SK-N-SH (cell line): ENCODE measurements around the gene LGALS12. TPM values are rescaled to one million over a fixed set of nuclear protein-coding genes. Genes with fewer than 3 reads are reported as not detected.

ENCODE experiments used
- CTCF ChIA-PET: fragments of 300-600, 350-600 bp; formaldehyde crosslinking; extraction: SDS; loops from one replicate; lab custom pipeline; 2021; lab: Yijun Ruan, JAX
- POLR2A ChIA-PET: fragments of 350-600 bp; sonication (Branson Sonifier 250); formaldehyde crosslinking; extraction: SDS; loops from one replicate; lab custom pipeline; 2020; ENCODE audit warnings: antibody characterized with exemption, inconsistent platforms; lab: Yijun Ruan, JAX
- DNase-seq: peaks from one replicate; pipeline ENCODE4 v3.0.0; 2012
- H2AFZ ChIP-seq: fragments of 200-600 bp; sonication (generic); 2 replicates; pipeline ENCODE4 v1.8.1; 2016; ENCODE audit warnings: antibody characterized with exemption, mild to moderate bottlenecking, low read depth
- H3F3A ChIP-seq: fragments of 200-600 bp; sonication (generic); replicated peaks from 2 replicates; pipeline ENCODE3; 2016; ENCODE audit warnings: antibody characterized with exemption, mild to moderate bottlenecking; ENCODE audit not compliant: insufficient read depth
- H3K27ac ChIP-seq, 2 experiments: fragments of 200-500 bp in 1 of 2; fragments of 200-600 bp in 1 of 2; sonication (Bioruptor generic) in 1 of 2; sonication (generic), shearing (Covaris generic) in 1 of 2; 2 replicates each; pipeline versions ENCODE4 v1.5.1 to v1.6.1; 2014 to 2016; ENCODE audit warnings: low read depth in 2 of 2, inconsistent platforms in 1 of 2, low read length in 1 of 2, mild to moderate bottlenecking in 1 of 2, mixed read lengths in 1 of 2
- H3K27me3 ChIP-seq: fragments of 200-600 bp; sonication (generic), shearing (Covaris generic); 2 replicates; pipeline ENCODE4 v1.6.1; 2016; ENCODE audit warnings: mixed run types; ENCODE audit not compliant: insufficient read depth
- H3K36me3 ChIP-seq, 2 experiments: fragments of 200-500 bp in 1 of 2; fragments of 200-600 bp in 1 of 2; sonication (Bioruptor generic) in 1 of 2; sonication (generic) in 1 of 2; replicated peaks in 1 of 2; 2 replicates each; pipeline versions ENCODE3 to v1.5.1; 2014 to 2016; ENCODE audit warnings: low read length in 1 of 2, mild to moderate bottlenecking in 1 of 2; ENCODE audit not compliant: insufficient read depth in 2 of 2, control insufficient read depth in 1 of 2
- H3K4me1 ChIP-seq, 2 experiments: fragments of 200-500 bp in 1 of 2; fragments of 200-600 bp in 1 of 2; sonication (Bioruptor generic) in 1 of 2; sonication (generic), shearing (Covaris generic) in 1 of 2; 2 replicates each; pipeline versions ENCODE4 v1.5.1 to v1.6.1; 2014 to 2016; ENCODE audit warnings: low read depth in 1 of 2, low read length in 1 of 2, mixed run types in 1 of 2; ENCODE audit not compliant: insufficient read depth in 2 of 2, control insufficient read depth in 1 of 2
- H3K4me2 ChIP-seq: fragments of 200-600 bp; sonication (generic), shearing (Covaris generic); 2 replicates; pipeline ENCODE4 v1.6.1; 2017; ENCODE audit warnings: mixed run types
- H3K4me3 ChIP-seq, 2 experiments: fragments of 200-500 bp in 1 of 2; fragments of 200-600 bp in 1 of 2; sonication (Bioruptor generic) in 1 of 2; sonication (generic), shearing (Covaris generic) in 1 of 2; 2 replicates each; pipeline versions ENCODE4 v1.5.1 to v1.8.1; 2014 to 2016; ENCODE audit warnings: low read depth in 2 of 2, inconsistent platforms in 1 of 2, low read length in 1 of 2, mild to moderate bottlenecking in 1 of 2, mixed read lengths in 1 of 2, moderate library complexity in 1 of 2
- H3K79me2 ChIP-seq: fragments of 200-600 bp; sonication (generic); 2 replicates; pipeline ENCODE4 v1.8.1; 2017; ENCODE audit warnings: mild to moderate bottlenecking; ENCODE audit not compliant: insufficient read depth
- H3K9ac ChIP-seq: fragments of 200-600 bp; sonication (generic); 2 replicates; pipeline ENCODE4 v1.6.1; 2017; ENCODE audit warnings: mixed run types
- H3K9me2 ChIP-seq: fragments of 200-600 bp; sonication (generic); 2 replicates; pipeline ENCODE4 v1.6.1; 2017; ENCODE audit warnings: mixed run types
- H3K9me3 ChIP-seq: fragments of 200-600 bp; sonication (generic); 2 replicates; pipeline ENCODE4 v1.6.1; 2017; ENCODE audit warnings: mixed run types, mild to moderate bottlenecking, moderate library complexity
- H4K20me1 ChIP-seq: fragments of 200-600 bp; sonication (generic); 2 replicates; pipeline ENCODE4 v1.6.1; 2017; ENCODE audit warnings: mild to moderate bottlenecking, mixed run types; ENCODE audit not compliant: insufficient read depth
- CHD2 ChIP-seq: fragments of 150-350 bp; IDR thresholded peaks from 2 replicates; pipeline ENCODE4 v1.6.1; 2018; ENCODE audit warnings: low read length; ENCODE audit not compliant: partially characterized antibody
- CTCF ChIP-seq: fragments of 200-600 bp; sonication (generic); IDR thresholded peaks from 2 replicates; pipeline ENCODE4 v1.6.1; 2017; ENCODE audit warnings: antibody characterized with exemption, mild to moderate bottlenecking, moderate library complexity
- ELF1 ChIP-seq: IDR thresholded peaks from 2 replicates; pipeline ENCODE4 v1.4.0; 2012
- FOXM1 ChIP-seq: IDR thresholded peaks from 2 replicates; pipeline ENCODE4 v1.4.0; 2012; ENCODE audit warnings: low read depth, mild to moderate bottlenecking
- GABPA ChIP-seq: IDR thresholded peaks from 2 replicates; pipeline ENCODE4 v1.4.0; 2012; ENCODE audit warnings: low read depth, mild to moderate bottlenecking
- GATA2 ChIP-seq: sonication (generic); formaldehyde crosslinking; IDR thresholded peaks from 2 replicates; pipeline ENCODE4 v1.5.0; 2020; ENCODE audit warnings: mild to moderate bottlenecking, missing genetic modification reagents
- MEF2A ChIP-seq: IDR thresholded peaks from 2 replicates; pipeline ENCODE4 v1.4.0; 2012; ENCODE audit warnings: low read depth, borderline replicate concordance
- NFIC ChIP-seq: IDR thresholded peaks from 2 replicates; pipeline ENCODE4 v1.4.0; 2012; ENCODE audit warnings: borderline replicate concordance
- NRF1 ChIP-seq: IDR thresholded peaks from 2 replicates; pipeline ENCODE4 v1.6.1; 2012; ENCODE audit warnings: low read depth, mild to moderate bottlenecking, low read length
- POLR2AphosphoS5 ChIP-seq: IDR thresholded peaks from 2 replicates; pipeline ENCODE4 v1.6.1; 2012; ENCODE audit warnings: low read depth, low read length
- RCOR1 ChIP-seq: fragments of 150-350 bp; IDR thresholded peaks from 2 replicates; pipeline ENCODE4 v1.6.1; 2017; ENCODE audit warnings: antibody characterized with exemption, low read length
- REST ChIP-seq: IDR thresholded peaks from 2 replicates; pipeline ENCODE4 v1.6.1; 2012; ENCODE audit warnings: mild to moderate bottlenecking, low read depth, low read length, moderate library complexity
- RFX5 ChIP-seq: IDR thresholded peaks from 2 replicates; pipeline ENCODE4 v1.6.1; 2012; ENCODE audit warnings: mild to moderate bottlenecking, improper control_type of control experiment, low read length
- RXRA ChIP-seq: IDR thresholded peaks from 2 replicates; pipeline ENCODE4 v1.4.0; 2012; ENCODE audit warnings: low read depth, mild to moderate bottlenecking, borderline replicate concordance
- SIN3A ChIP-seq: IDR thresholded peaks from 2 replicates; pipeline ENCODE4 v1.6.1; 2012; ENCODE audit warnings: low read depth, mild to moderate bottlenecking, low read length, moderate library complexity, borderline replicate concordance
- TCF12 ChIP-seq: IDR thresholded peaks from 2 replicates; pipeline ENCODE4 v1.4.0; 2012
- TEAD4 ChIP-seq: IDR thresholded peaks from 2 replicates; pipeline ENCODE4 v1.4.0; 2012; ENCODE audit warnings: mild to moderate bottlenecking, borderline replicate concordance; ENCODE audit not compliant: insufficient read depth
- WGBS: methylation state at CpG from one replicate; pipeline ENCODE4 v1.1.6; 2017; ENCODE audit warnings: low lambda C conversion rate; 5-methylcytosine and 5-hydroxymethylcytosine counted together
- polyA plus RNA-seq, 3 experiments: library from polyadenylated mRNA; depleted of rRNA; stranded (reverse); fragments of >200 nt; gene quantifications; 2 replicates each; pipeline ENCODE4 v1.2.3, GENCODE V29; 2012
- TF ChIP-seq, protein P1 (sequence below): IDR thresholded peaks from 2 replicates; pipeline ENCODE4 v1.4.0; 2012; ENCODE audit warnings: low read depth
- TF ChIP-seq, protein P2 (sequence below): IDR thresholded peaks from 2 replicates; pipeline ENCODE4 v1.4.0; 2012; ENCODE audit warnings: low read depth, borderline replicate concordance

LGALS12 gene
- polyA plus RNA-seq, 1 of the 3 experiments (the other 2 are of a cell fraction) = not detected

GRCh38 chr11:63521896-63522295, 16.0 kb downstream of the LGALS12 start:
- DNase-seq = no peak
- 37% methylated on average over 2 of the region's 2 CpGs for WGBS
- Histone ChIP-seq H3K79me2 (no peaks in the 10 kb centered on the region), H3K27ac (no peak overlapping the region), H3F3A (no peaks in the 10 kb centered on the region), H3K9ac (no peak overlapping the region), H2AFZ (no peak overlapping the region), H3K4me3 (no peak overlapping the region), H3K4me1 (no peaks in the 10 kb centered on the region), H4K20me1 (no peaks in the 10 kb centered on the region), H3K36me3 (no peaks in the 10 kb centered on the region), H3K9me2 (no peaks in the 10 kb centered on the region), H3K4me2 (no peak overlapping the region), H3K9me3 (no peaks in the 10 kb centered on the region), H3K27me3 (no peaks in the 10 kb centered on the region)
- ChIA-PET CTCF (interaction anchor here (1.2 to 1.6 kb wide), 2 partner anchors 15 to 117 kb away, joined by 3 read pairs; no protein-coding TSS in a partner anchor), POLR2A (no interaction called here)
- TF ChIP-seq GATA2 (CRISPR knock-in tag) (no peak), TEAD4 (no peak), NRF1 (no peak)
- TF ChIP-seq, protein P1, sequence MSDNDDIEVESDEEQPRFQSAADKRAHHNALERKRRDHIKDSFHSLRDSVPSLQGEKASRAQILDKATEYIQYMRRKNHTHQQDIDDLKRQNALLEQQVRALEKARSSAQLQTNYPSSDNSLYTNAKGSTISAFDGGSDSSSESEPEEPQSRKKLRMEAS = no peak

- H3K4me2 ChIP-seq = no peak overlapping the region
- H3K27me3 ChIP-seq = no peaks in the 10 kb centered on the region
- WGBS = 11% methylated on average over 7 of the region's 7 CpGs
- POLR2A ChIA-PET = no interaction called here
- H3K36me3 ChIP-seq = no peaks in the 10 kb centered on the region
- H3K27ac ChIP-seq = no peak overlapping the region
- H3K4me1 ChIP-seq = no peaks in the 10 kb centered on the region
- DNase-seq = no peak
- H4K20me1 ChIP-seq = no peaks in the 10 kb centered on the region
- no peaks in the 10 kb centered on the region for H3K9me2 ChIP-seq
- no peak overlapping the region for H3K4me3 ChIP-seq
- no peak overlapping the region for H3K9ac ChIP-seq
- no peak overlapping the region for H2AFZ ChIP-seq
- no peak for TF ChIP-seq RCOR1
- no peak for TF ChIP-seq MEF2A
- no peak for TF ChIP-seq ELF1
- no peak for TF ChIP-seq REST
- TF ChIP-seq RFX5 = no peak
- TF ChIP-seq, protein P1 = no peak
- no peak for TF ChIP-seq RXRA
- TF ChIP-seq NRF1 = no peak
- TF ChIP-seq, protein P2, sequence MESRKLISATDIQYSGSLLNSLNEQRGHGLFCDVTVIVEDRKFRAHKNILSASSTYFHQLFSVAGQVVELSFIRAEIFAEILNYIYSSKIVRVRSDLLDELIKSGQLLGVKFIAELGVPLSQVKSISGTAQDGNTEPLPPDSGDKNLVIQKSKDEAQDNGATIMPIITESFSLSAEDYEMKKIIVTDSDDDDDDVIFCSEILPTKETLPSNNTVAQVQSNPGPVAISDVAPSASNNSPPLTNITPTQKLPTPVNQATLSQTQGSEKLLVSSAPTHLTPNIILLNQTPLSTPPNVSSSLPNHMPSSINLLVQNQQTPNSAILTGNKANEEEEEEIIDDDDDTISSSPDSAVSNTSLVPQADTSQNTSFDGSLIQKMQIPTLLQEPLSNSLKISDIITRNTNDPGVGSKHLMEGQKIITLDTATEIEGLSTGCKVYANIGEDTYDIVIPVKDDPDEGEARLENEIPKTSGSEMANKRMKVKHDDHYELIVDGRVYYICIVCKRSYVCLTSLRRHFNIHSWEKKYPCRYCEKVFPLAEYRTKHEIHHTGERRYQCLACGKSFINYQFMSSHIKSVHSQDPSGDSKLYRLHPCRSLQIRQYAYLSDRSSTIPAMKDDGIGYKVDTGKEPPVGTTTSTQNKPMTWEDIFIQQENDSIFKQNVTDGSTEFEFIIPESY = no peak
- no peak for TF ChIP-seq CHD2
- TF ChIP-seq CTCF = no peak
- no peak for TF ChIP-seq SIN3A
- TF ChIP-seq GABPA = no peak
- no peak for TF ChIP-seq POLR2AphosphoS5
- no peak for TF ChIP-seq TCF12
- no peak for TF ChIP-seq NFIC
- no peak for TF ChIP-seq GATA2 (CRISPR knock-in tag)
- no peak for TF ChIP-seq FOXM1
- TF ChIP-seq, all 33 proteins: peak for 0
- CTCF ChIA-PET = interaction anchor here (1.2 to 1.6 kb wide), 2 partner anchors 14 to 116 kb away, joined by 3 read pairs; no protein-coding TSS in a partner anchor
- Histone ChIP-seq H3K9me3 (no peaks in the 10 kb centered on the region), H3F3A (no peaks in the 10 kb centered on the region), H3K79me2 (no peaks in the 10 kb centered on the region)
Measured at GRCh38 chr11:63523151-63523550, 17.3 kb downstream of the LGALS12 start.
